Left lung (tissue), 10 donors: ENCODE results near the gene WHRN. TPM values are rescaled to one million over a fixed set of nuclear protein-coding genes. Genes with fewer than 3 reads are reported as not detected.

Source experiments
- ATAC-seq: fragments of 200-7000 bp; cut with Tn5 transposase; one replicate; pipeline ENCODE4 v1.9.1; 2020; ENCODE audit warnings: moderate library complexity
- DNase-seq, 4 donors: peaks; one replicate each; pipeline ENCODE4 v3.0.0-alpha.2; 2013 to 2020
- H3K27ac ChIP-seq, 2 donors: fragments of 200-600 bp; sonication (generic) in 1 of 2; one replicate each; pipeline versions ENCODE4 v1.5.0 to v1.8.0; 2020 to 2021
- H3K27me3 ChIP-seq, 2 donors: fragments of 200-600 bp; sonication (generic) in 1 of 2; one replicate each; pipeline versions ENCODE4 v1.5.0 to v1.8.0; 2020 to 2021
- H3K36me3 ChIP-seq, 2 donors: fragments of 200-600 bp; sonication (generic) in 1 of 2; one replicate each; pipeline versions ENCODE4 v1.5.0 to v1.8.0; 2020 to 2021
- H3K4me1 ChIP-seq, 2 donors: fragments of 200-600 bp; one replicate each; pipeline ENCODE4 v1.8.0; 2021
- H3K4me3 ChIP-seq, 2 donors: fragments of 200-600 bp; sonication (generic) in 1 of 2; one replicate each; pipeline versions ENCODE4 v1.5.0 to v1.8.0; 2020 to 2021; ENCODE audit warnings: mild to moderate bottlenecking in 1 of 2
- H3K9me3 ChIP-seq, 2 donors: fragments of 200-600 bp; sonication (generic) in 1 of 2; one replicate each; pipeline versions ENCODE4 v1.5.0 to v1.8.0; 2020 to 2021
- intact Hi-C, 2 donors: fragments of 100-400 bp; cut with DNase I; formaldehyde crosslinking; loops; one replicate each; pipeline versions ENCODE4 v1.11.2 to v1.14.2; 2022
- polyA plus RNA-seq, 6 donors: library from polyadenylated mRNA; unstranded; fragments of 120-200 nt; gene quantifications; one replicate each; pipeline ENCODE4 v1.2.1, GENCODE V29; 2013; ENCODE audit not compliant: insufficient read length in 6 of 6
- total RNA-seq, 2 donors: library from RNA; stranded (reverse); fragmentation: NEBNext Ultra II Directional; extraction: Animal tissue kit (Norgen Biotek cat#: 25700); gene quantifications; one replicate each; pipeline ENCODE4 v1.2.1, GENCODE V29; 2021
- TF ChIP-seq, protein P1 (sequence below), 2 donors: fragments of 200-600 bp; sonication (generic) in 1 of 2; IDR thresholded peaks; one replicate each; pipeline versions ENCODE4 v1.5.0 to v1.8.0; 2021; ENCODE audit warnings: antibody characterized with exemption in 2 of 2
- donor health status: DM: no; HTN: yes; CAD: no.
- donor health status: DM: no; HTN: no; CAD: no.

Gene WHRN
- total and polyA plus RNA-seq, 8 donors: 5.1 to 17.3 (median 10.7) TPM

GRCh38 chr9:114362394-114362793, 142.9 kb downstream of the WHRN start:
- Histone ChIP-seq H3K4me3 (no peak overlapping the region), H3K36me3 (peaks cover 0 to 73% of the 10 kb centered on the region in 2 donors), H3K27ac (no peak overlapping the region), H3K27me3 (no peaks in the 10 kb centered on the region), H3K9me3 (no peaks in the 10 kb centered on the region), H3K4me1 (peaks cover 17 to 42% of the 10 kb centered on the region in 2 donors)
- intact Hi-C loops: no loop called here
- TF ChIP-seq, protein P1, sequence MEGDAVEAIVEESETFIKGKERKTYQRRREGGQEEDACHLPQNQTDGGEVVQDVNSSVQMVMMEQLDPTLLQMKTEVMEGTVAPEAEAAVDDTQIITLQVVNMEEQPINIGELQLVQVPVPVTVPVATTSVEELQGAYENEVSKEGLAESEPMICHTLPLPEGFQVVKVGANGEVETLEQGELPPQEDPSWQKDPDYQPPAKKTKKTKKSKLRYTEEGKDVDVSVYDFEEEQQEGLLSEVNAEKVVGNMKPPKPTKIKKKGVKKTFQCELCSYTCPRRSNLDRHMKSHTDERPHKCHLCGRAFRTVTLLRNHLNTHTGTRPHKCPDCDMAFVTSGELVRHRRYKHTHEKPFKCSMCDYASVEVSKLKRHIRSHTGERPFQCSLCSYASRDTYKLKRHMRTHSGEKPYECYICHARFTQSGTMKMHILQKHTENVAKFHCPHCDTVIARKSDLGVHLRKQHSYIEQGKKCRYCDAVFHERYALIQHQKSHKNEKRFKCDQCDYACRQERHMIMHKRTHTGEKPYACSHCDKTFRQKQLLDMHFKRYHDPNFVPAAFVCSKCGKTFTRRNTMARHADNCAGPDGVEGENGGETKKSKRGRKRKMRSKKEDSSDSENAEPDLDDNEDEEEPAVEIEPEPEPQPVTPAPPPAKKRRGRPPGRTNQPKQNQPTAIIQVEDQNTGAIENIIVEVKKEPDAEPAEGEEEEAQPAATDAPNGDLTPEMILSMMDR (IDR thresholded peaks at IDR 0.05): no peak
- DNase-seq: peak in 1 of 4 donors; percentile 15
- no peak for ATAC-seq

- TF ChIP-seq, protein P1 (IDR thresholded peaks at IDR 0.05): no peak
- peaks cover 9 to 33% of the 10 kb centered on the region in 2 donors for H3K4me1 ChIP-seq
- H3K27ac ChIP-seq: no peak overlapping the region
- no peaks in the 10 kb centered on the region for H3K27me3 ChIP-seq
- no peak overlapping the region for H3K4me3 ChIP-seq
- ATAC-seq: no peak
- intact Hi-C loops: no loop called here
- no peaks in the 10 kb centered on the region for H3K9me3 ChIP-seq
- H3K36me3 ChIP-seq: peaks cover 0 to 76% of the 10 kb centered on the region in 2 donors
- no peak for DNase-seq
Measured at GRCh38 chr9:114361542-114361941, 143.7 kb downstream of the WHRN start.

DNA sequence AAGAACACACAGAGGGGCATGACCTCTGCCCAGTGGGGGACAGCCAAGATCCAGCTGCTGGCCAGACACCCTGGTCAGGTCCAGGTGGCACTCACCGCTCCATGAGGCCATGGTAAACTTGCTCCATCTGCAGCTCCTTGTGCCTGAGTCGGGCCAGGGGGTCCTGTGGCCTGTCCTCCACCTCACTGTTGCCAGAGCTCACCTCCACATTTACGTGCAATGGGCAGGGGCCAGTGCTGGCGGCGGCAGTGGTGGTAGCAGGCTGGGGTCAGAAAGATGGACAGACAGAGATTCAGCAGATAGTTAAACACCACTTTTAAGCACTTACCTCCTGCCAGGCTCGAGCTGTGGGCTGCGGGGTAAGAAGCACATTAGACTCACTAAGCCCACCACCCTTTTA, 145.5 kb downstream of the WHRN start:
- Histone ChIP-seq H3K4me3 (no peak overlapping the region), H3K27me3 (no peaks in the 10 kb centered on the region), H3K36me3 (peaks cover 0 to 94% of the 10 kb centered on the region in 2 donors), H3K27ac (no peak overlapping the region), H3K9me3 (no peaks in the 10 kb centered on the region), H3K4me1 (peaks cover 0 to 16% of the 10 kb centered on the region in 2 donors)
- ATAC-seq (no peak), DNase-seq (no peak)
- TF ChIP-seq, protein P1 (IDR thresholded peaks at IDR 0.05): no peak
- intact Hi-C loops: no loop called here

DNA sequence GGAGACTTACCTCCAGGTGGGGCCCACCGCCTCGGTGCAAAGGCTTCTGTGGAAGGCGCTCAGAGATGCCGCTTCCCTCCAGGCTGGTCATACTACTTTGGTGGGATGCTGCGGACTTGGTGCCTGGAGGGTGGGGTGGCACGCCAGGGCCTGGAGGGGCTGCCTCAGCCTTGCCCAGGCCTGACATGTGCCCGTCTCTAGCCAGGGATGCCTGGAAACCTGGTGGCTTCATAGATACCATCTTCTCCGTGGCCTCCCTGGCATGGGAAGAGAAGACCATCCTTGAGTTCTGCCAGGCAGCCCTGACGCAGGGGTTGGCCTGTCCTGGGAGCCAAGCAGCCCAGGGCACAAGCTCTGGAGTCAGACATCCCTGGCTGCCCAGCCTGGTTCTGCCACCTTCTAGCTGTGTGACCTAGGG, 147.4 kb downstream of the WHRN start:
- Histone ChIP-seq H3K27me3 (no peaks in the 10 kb centered on the region), H3K4me3 (no peak overlapping the region), H3K36me3 (peaks cover 0 to 100% of the 10 kb centered on the region in 2 donors), H3K27ac (no peak overlapping the region), H3K4me1 (no peaks in the 10 kb centered on the region), H3K9me3 (no peaks in the 10 kb centered on the region)
- TF ChIP-seq, protein P1 (IDR thresholded peaks at IDR 0.05): no peak
- no peak for ATAC-seq
- intact Hi-C loops: no loop called here
- no peak for DNase-seq

DNA sequence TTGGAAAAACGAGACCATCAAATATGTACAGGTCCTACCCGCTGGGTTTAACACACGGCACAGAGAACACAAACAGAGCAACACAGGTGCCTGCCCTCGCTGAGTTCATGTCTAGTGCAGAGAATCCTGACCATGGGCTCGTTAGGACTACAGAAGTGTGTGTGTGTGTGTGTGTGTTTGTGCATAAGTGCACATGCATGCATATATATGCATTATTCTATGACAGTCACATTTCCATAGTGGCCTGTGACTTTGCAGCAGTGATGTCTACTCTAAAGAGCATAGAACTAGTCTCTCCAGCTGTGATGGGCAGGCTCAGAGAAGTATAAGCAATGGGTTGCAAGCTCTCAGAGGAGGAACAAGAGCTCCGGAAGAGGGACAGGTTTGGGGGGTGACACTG, 147.9 kb downstream of the WHRN start:
- H3K9me3 ChIP-seq: no peaks in the 10 kb centered on the region
- DNase-seq: no peak
- no peaks in the 10 kb centered on the region for H3K4me1 ChIP-seq
- H3K36me3 ChIP-seq: peaks cover 0 to 100% of the 10 kb centered on the region in 2 donors
- no peaks in the 10 kb centered on the region for H3K27me3 ChIP-seq
- no peak overlapping the region for H3K27ac ChIP-seq
- ATAC-seq: no peak
- no peak overlapping the region for H3K4me3 ChIP-seq
- intact Hi-C loops: no loop called here
- TF ChIP-seq, protein P1 (IDR thresholded peaks at IDR 0.05): no peak
